GM21526 (cell line): ENCODE results near the gene FBXO47.

Source experiments
- ATAC-seq: cut with Tn5 transposase; IDR thresholded peaks from one replicate; pipeline ENCODE4 v1.9.1; 2021; ENCODE audit warnings: moderate library complexity; ENCODE audit not compliant: unreplicated experiment, low FRiP score

Gene FBXO47, protein sequence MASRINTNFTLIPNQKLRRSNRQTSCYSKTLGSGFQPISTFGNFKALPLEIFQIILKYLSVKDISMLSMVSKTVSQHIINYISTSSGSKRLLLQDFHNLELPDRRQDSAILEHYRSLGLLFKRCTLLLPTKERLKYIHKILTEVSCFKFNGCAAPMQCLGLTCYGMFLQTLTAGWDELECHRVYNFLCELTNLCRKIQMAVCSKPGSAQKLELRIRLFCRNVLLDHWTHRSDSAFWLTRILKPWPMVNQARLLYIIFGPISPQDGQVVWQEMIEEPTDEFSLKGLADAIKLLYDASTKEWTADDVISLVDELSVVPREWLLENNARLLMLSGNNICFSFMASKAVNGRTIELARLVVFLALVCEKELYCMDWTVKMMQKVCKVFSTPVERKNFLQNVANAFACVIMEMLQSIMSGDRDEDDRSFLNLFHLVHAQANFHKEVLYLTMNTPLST

DNA sequence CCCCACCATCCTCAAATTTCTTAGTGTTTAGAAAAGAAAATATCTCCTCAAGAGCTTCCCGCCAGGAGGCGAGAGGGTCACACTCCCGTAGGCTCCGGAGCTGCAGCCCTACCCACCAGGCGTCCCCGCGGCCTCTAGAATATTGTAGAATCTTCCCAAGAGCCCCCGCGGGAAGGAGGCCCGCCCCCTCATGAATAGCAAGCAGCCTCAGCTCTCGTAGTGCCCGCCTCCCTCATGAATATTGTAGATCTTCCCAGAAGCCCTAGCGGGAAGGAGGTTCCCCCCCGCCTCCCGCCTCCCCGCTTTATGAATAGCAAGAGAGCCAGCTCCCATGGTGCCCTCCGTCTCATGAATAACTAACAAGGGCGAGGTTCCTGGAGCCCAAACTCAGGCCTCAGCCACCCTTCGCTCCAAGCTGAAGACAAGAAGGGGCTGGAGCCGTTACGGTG, at the start of gene FBXO47:
Gene FBXO47, minus strand, starts transcription at position 114 of the 449 bp plus-strand sequence. CDS start 4,378 bp downstream, outside the sequence.
- no peak for ATAC-seq

DNA sequence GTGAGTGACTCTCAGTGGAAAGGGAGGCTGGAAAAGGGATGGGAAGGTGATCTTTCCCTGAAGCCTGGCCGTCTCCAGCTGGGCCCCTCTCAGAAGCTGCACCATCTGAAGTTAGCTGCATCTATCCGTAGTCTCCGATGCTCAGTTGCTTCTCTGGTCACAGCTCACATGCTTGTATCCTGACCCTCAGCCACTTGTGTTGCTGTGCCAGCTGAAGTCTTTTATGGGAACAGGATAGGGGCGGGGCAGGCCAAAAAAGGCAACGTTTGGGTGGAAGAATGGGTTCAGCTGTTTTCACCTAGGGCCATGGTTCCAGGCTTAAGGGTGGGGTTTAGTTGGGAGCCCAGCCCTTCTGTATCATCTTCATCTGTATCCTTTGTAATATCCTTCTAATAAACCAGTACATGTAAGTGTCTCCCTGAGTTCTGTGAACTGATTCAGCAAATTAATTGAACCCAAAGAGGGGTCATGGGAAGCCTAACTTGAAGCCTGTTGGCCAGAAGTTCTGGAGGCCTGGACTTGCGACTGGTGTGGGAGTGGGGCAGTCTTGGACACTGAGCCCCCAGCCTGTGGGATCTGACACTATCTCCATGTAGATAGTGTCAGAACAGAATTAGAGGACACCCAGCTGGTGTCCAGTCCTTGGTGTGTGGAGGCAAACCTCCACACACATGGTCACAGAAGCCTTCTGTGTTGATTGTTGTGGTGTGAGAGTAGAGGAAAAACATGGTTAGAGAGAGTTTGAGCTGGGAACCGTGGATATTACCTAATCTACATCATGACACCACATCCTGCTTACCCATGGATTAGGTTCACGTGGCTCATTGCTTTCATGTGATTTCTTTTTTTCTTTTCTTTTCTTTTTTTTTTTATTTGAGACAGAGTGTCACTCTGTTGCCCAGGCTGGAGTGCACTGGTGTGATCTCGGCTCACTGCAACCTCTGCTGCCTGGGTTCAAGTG, 49.3 kb upstream of the FBXO47 start:
- no peak for ATAC-seq

DNA sequence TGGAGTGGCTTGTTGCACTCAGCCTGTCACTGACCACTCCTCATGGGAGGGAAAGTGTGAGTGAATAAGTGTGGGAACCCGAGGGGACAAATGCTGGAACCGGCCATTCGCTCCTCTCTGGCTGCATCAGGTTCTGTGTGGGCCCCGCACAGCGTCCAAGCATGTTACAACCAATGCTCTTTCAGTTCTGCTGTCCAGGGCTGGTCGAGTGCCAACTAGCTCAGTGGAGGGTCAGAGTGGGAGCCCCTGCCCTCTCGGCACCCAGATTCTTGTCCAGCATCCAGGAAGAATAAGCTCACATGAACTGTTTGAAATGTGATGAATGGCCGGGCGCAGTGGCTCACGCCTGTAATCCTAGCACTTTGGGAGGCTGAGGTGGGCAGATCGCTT, 48.3 kb upstream of the FBXO47 start:
- ATAC-seq = no peak

DNA sequence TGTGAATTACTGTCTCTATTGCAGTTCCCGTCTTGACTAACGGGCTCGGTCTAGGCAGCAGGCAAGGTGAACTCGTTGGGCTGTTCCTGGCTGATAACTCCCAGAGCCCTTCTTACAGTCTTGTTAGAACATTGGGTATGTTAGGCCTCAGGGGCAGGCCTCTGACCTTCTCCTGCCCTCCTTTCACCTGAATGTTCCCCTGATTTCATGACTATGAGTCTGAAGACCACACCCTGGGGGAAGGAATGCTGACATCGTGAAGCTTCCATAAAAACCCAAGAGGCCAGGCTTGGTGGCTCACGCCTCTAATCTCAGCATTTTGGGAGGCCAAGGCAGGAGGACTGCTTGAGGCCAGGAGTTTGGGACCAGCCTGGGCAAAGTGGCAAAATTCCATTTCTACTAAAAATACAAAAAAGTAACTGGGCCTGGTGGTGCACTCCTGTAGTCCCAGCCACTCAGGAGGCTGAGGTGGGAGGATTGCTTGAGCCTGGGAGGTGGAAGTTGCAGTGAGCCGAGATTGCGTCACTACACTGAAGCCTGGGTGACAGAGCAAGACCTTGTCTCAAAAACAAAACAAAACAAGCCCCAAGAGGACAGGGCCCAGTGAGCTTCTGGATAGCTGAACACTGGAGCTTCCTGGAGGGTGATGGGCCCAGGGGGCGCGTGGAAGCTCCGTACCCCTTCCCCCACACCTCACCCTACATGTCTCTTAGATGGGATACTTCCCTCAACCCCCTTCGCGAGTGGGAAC, 47.8 kb upstream of the FBXO47 start:
- ATAC-seq = no peak

DNA sequence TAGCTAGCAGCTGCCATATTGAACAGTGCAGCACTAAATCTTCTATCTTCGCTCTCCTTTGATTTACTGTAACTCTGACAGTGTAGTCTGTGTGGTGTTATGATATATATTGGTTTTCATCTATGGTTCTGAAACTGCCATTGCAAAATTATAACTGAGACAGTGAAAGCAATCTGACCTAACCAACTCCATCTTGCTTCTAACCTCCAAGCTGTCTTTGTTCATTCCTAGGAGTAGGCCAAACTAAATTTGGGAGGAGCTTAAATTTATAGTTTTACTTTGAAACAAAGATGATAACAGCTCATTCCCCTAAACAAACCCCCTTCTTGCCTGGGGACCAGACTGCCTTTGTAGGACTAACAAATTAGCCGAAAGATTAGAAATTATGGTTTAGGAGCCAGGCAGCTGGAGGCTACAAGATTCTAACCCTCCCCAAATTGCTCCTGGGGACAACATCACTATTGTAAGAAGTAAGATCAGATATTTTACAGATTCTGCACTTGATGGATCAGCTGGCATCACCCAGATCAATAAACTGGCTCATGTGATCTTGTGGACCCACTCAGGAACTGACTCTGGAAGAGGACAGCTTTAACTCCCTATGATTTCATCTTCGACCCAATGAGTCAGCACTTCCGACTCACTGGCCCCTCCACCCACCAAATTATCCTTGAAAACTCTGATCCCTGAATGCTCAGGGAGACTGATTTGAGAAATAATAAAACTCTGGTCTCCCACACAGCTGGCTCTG, 47.0 kb upstream of the FBXO47 start:
- ATAC-seq = no peak

DNA sequence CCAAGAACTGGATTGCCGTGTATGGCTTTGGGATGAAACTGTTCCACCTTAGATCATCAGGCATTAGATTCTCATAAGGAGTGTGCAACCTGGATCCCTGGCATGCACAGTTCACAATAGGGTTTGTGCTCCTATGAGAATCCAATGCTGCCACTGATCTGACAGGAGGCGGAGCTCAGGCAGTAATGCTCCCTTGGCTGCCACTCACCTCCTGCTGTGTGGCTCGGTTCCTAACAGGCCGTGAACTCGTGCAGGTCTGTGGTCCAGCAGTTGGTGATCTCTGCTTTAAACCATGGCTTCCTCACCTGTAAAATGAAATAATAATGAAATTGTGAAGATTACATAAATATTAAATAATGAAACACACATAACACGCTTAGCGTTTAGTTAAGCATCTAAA, 45.5 kb upstream of the FBXO47 start:
- no peak for ATAC-seq

DNA sequence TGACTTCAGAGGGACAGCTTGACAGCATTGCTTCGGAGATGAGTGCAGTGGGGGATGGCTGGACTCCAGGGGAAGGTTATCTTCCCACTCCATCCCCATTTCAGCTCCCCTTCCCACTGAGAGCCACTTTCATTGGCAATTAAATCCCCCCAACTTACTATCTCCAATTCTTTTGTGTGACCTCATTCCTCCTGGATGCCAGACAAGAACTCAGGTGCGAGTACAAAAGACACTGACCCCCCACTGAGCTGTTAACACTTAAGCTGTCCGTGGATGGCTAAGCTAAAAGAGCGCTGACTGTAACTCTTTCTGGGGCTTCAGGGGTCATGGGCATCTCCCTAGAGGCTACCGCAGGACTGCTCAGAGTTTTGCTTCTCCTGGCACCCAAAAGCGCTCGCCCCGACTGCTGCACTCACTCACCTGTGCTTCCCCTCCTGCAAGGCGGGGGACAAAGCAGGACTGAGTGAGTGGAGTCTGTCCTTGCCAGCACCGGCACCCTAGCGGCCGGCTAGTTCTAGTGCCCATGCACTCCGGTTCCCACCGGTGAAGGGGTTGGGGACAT, 44.8 kb upstream of the FBXO47 start:
- no peak for ATAC-seq

DNA sequence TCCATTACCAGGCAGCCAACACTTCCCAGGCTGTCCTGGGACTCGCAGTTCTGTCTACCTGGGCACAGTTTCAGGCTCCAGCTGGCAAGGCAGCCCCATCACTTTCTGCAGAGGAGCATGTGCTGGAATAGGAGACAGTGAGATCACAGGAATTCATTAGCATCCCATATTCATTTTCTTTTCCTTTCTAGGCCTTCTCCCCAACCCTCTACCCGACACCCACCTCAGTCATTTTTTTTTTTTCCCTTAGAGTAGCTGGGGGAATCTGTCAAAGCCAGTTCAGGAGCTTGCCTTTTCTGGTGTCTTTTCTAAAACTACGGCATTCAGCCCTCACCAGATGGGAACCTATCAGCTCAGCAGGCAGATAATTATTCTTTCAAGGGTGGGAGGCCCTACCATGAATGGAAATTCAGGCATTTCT, 42.4 kb upstream of the FBXO47 start:
- ATAC-seq = no peak

DNA sequence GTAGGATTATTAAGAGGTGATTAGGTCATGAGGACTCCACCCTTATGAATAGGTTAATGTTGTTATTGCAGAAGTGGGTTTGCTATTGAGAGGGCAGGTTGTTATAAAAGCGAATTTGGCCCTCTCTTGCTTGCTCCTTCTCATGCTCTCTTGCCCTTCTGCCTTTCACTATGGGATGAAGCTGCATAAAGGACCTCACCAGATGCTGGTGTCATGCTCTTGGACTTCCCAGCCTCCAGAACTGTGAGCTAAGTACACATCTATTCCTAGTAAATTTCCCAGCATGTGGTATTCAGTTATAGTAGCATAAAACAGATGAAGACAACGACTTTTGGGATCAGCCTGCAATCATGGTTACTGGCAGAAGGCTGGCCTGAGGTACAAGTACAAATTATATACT, 41.4 kb upstream of the FBXO47 start:
- ATAC-seq = no peak

DNA sequence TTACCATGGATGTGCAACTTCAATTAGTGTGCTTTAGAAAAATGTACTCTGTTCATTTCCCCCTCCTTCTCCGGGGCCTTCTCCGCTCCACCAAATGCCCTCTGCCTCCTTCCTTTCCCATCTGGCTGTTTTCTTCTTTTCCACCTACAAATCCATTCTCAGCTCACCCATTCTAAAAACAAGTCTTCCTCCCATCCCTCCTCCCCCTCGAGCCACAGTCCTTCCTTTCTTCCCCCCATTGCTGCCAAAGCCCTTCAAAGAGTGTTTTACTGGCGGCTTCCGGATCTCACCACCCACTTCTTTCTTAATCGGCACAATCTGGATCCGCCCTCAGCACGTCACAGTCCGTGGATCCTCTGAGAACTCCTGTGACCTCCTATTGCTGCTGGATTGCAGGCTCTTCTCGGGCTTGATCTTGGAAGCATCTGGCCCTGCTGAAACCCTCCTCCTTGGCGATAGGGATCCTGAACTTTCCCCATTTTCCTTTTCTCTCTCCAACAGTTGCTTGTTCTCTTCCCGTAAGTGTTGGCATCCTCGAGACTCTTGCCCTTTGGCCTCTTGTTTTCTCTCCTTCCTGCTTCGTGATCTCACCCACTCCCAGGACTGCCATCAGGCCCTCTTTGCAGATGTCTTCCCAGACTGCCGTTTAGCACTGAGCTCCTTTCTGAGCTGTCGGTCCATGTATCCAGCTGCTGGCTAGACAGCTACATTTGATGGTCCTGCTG, 36.0 kb upstream of the FBXO47 start:
- no peak for ATAC-seq

DNA sequence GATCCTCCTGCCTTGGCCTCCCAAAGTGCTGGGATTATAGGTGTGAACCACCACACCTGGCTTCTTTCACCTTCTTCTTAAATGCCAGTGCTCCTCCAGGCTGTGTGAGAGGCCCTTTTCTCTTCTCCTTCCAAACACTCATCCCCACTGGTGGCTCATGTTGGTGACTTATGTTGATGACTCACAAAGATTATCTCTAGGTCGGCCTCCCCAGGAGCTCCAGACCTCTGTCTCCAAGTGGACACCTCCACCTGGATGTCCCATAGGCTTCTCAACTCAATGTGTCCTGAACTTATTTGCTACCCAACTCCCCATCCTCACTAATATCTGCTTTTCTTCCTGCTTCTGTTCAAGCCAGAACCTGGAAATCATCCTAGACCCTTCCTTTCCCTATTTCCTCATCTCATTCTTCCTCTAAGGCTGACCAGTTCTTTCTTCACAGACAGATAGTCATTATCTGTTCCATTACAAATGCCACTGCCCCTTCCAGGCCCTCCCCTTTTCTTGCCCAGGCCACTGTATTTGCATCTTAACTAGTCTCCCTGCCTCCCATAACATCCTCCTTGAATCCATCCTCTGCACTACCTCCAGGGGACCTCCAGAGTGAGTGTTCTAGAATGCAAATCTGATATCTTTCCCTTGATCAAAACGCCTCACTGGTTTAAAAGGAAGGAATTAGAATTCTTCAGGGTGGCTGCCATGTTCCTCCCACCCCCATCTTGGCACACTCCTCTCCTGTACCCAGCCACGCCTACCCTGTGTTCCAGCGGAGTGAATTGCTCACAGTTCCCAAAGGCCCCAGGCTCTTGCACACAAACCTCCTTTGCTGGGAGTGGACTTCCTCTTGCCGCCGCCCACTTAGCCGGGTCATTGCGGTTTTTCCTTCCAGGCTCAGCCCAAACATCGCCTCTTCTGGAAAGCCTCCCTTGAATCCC, 34.8 kb upstream of the FBXO47 start:
- no peak for ATAC-seq

DNA sequence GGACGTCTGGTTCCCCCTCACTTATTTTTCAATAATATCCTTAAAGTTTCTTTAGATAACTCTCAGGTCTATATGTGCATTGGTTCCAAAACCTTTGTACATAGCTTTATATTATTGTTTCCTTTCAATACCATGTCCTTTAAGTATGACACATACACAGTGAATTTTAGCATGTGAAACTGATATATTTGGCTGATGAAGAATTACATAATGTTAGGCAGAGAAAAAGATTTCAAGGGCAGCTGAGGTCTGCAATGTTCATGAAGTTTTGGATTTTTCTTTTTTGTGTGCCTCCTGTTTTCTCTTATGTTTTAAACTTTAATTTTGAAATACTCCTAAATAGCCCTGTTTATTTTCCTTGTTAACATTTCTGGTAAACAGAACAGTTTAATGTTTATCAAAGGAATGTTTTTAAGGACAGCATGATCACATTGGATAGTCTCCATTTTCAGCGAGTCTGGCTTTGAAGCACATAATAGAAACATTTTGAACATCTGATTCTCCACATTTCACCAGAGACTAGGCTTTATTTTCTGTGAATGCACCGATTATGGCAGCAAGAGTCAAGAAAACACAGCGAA, 32.9 kb upstream of the FBXO47 start:
- no peak for ATAC-seq

DNA sequence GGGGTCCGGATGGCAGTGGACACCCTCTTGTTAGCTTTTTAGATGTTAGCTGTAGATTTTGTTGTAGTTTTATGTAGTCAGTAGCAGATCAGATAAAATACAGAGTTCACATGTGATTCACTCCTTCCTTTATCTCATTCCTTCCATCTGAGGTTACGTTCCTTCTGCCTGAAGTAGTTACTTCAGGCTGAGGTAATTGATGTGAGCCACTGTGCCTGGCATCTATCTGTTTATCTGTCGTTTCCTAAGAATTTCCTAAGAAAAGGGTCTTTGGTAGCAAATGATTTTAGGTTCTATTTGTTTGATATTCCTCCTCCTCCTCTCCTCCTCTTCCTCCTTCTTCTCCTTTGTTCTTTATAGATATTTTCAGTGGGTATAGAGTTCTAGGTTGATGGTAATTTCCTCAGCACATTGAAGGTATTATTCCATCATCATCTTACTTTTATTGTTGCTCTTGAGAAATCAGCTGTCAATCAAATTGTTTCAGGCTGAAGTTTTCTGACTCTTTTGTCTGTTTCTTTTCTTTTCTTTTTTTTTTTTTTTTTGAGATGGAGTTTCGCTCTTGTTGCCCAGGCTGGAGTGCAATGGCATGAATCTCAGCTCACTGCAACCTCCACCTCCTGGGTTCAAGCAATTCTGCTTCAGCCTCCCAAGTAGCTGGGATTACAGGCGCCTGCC, 29.6 kb upstream of the FBXO47 start:
- ATAC-seq = no peak

DNA sequence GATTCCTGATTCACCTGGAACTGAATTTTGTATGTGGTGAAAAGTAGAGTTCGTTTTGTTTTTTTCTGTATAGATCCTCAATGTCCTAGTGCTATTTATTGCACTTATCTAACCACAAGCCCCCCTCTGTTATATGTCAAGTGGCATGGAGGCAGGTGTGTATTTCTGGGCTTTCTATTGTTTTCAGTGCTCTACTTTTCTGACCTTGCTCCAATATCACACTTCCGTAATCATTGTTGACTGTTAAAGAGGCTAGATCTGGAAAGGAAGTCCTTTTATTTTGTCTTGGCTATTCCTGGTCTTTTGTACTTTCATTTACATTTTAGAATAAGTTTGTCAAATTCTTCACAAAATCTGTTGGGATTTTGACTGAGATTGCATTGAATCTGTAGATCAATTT, 26.8 kb upstream of the FBXO47 start:
- ATAC-seq = no peak

DNA sequence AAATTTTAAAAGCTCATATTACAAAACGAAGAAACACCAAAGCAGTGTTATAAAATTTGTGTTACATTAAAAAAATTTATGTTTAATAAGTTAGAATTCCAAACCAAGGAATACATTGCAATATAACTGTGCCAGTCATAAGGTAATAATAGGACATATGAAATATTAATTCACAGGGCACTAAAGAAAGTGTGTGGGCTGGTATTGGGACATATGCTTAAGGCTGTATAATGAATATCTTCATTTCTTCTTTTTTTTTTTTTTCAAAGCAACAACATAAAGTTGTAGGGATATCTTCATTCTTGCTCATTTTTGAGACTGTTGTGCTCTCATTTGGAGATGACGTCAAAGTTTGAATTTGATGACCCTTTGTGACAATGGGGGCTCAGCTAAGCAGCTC, 17.5 kb upstream of the FBXO47 start:
- ATAC-seq = no peak

DNA sequence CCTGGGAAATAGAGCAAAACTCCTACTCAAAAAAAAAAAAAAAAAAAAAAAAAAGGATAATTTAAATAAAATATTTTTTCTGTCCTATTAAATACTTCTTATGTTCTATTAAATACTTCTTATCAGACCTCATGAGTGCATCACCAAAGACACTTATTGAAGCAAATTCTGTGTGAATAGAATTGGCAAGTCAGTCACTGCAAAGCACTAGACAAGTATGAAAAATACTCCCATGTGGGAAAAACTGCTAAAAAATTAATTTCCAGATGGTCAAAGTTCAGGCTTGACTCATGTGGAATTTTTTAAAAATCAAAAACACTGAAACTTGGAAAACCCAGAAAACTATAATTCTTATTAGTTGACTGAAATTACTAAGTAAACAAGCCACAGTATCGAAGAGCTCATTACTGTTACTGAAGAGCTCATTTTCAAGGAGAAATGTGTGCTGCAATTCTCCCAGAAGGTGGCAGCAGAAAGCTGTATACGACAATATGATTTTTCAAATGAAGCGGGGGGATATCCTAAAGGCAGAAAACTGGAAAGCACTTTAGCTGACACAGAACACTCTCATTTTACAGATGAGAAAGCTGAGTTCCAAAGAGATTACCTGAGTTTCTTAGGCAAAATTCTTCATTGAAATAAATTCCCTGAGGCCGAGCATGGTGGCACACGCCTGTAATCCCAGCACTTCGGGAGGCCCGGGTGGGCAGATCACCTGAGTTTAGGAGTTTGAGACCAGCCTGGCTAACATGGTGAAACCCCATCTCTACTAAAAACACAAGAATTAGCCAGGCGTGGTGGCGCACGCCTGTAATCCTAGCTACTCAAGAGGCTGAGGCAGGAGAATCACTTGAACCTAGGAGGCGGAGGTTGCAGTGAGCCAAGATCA, 15.9 kb upstream of the FBXO47 start:
- ATAC-seq = no peak
